Measurements from ENCODE around the gene PHKG1.
"Not testable (repeated sequence)": the region's sequence is repeated elsewhere in the genome, so short reads cannot be mapped to it uniquely, and the experiment has no call there.

PHKG1 gene

GRCh38 chr7:56045758-56046157, 47.0 kb downstream of the PHKG1 start:
- DNase-seq (ENCODE audit: low read depth), result not testable (repeated sequence)

- no peak for DNase-seq (ENCODE audit: low read depth)
These were observed 52.0 kb downstream of the PHKG1 start for GRCh38 chr7:56040730-56041129.

GRCh38 chr7:56033671-56034432, 58.9 kb downstream of the PHKG1 start:
- DNase-seq (ENCODE audit: low read depth), result no peak

GRCh38 chr7:56032578-56032977, 60.2 kb downstream of the PHKG1 start:
- not testable (repeated sequence) for DNase-seq (ENCODE audit: low read depth)

GRCh38 chr7:56031556-56031955, 61.2 kb downstream of the PHKG1 start:
- DNase-seq (ENCODE audit: low read depth), result not testable (repeated sequence)

GRCh38 chr7:56030340-56030739, 62.4 kb downstream of the PHKG1 start:
- DNase-seq (ENCODE audit: low read depth), result no peak

Data from non-pigmented ciliary epithelial cell (primary cell).